ENCODE data around the gene ZC3H13.

Gene ZC3H13

GRCh38 chr13:46086421-46086922, 33.9 kb upstream of the ZC3H13 start:
- in situ Hi-C loops (cut with MboI; ENCODE audit: low pct_unique_long_range_greater_than_20kb, low sequenced_read_pairs, unreplicated experiment): no loop called here
- TF ChIP-seq CTCF (IDR thresholded peaks at IDR 0.05; ENCODE audit: extremely low read depth, insufficient read depth, missing control alignments): no peak
- no peak for DNase-seq (ENCODE audit: low spot score)

GRCh38 chr13:46085737-46086136, 33.2 kb upstream of the ZC3H13 start:
- in situ Hi-C loops (cut with MboI; ENCODE audit: low pct_unique_long_range_greater_than_20kb, low sequenced_read_pairs, unreplicated experiment): no loop called here
- DNase-seq (ENCODE audit: low spot score): no peak
- TF ChIP-seq CTCF (IDR thresholded peaks at IDR 0.05; ENCODE audit: extremely low read depth, insufficient read depth, missing control alignments): no peak

- no peak for TF ChIP-seq CTCF (IDR thresholded peaks at IDR 0.05; ENCODE audit: extremely low read depth, insufficient read depth, missing control alignments)
- DNase-seq (ENCODE audit: low spot score): no peak
- in situ Hi-C loops (cut with MboI; ENCODE audit: low pct_unique_long_range_greater_than_20kb, low sequenced_read_pairs, unreplicated experiment): no loop called here
These were observed 29.8 kb upstream of the ZC3H13 start for GRCh38 chr13:46082324-46082723.

- in situ Hi-C loops (cut with MboI; ENCODE audit: low pct_unique_long_range_greater_than_20kb, low sequenced_read_pairs, unreplicated experiment): no loop called here
- no peak for TF ChIP-seq CTCF (IDR thresholded peaks at IDR 0.05; ENCODE audit: extremely low read depth, insufficient read depth, missing control alignments)
- no peak for DNase-seq (ENCODE audit: low spot score)
These were observed 27.2 kb upstream of the ZC3H13 start for GRCh38 chr13:46079770-46080169.

- in situ Hi-C loops (cut with MboI; ENCODE audit: low pct_unique_long_range_greater_than_20kb, low sequenced_read_pairs, unreplicated experiment): no loop called here
- TF ChIP-seq CTCF (IDR thresholded peaks at IDR 0.05; ENCODE audit: extremely low read depth, insufficient read depth, missing control alignments): no peak
- DNase-seq (ENCODE audit: low spot score): no peak
These were observed 24.7 kb upstream of the ZC3H13 start for GRCh38 chr13:46077265-46077664.

GRCh38 chr13:46076827-46077226, 24.3 kb upstream of the ZC3H13 start:
- in situ Hi-C loops (cut with MboI; ENCODE audit: low pct_unique_long_range_greater_than_20kb, low sequenced_read_pairs, unreplicated experiment): no loop called here
- no peak for TF ChIP-seq CTCF (IDR thresholded peaks at IDR 0.05; ENCODE audit: extremely low read depth, insufficient read depth, missing control alignments)

GRCh38 chr13:46075811-46076210, 23.3 kb upstream of the ZC3H13 start:
- TF ChIP-seq CTCF (IDR thresholded peaks at IDR 0.05; ENCODE audit: extremely low read depth, insufficient read depth, missing control alignments): no peak
- in situ Hi-C loops (cut with MboI; ENCODE audit: low pct_unique_long_range_greater_than_20kb, low sequenced_read_pairs, unreplicated experiment): no loop called here

More at GRCh38 chr13:46076827-46077226, 24.3 kb upstream of the ZC3H13 start:
- DNase-seq (ENCODE audit: low spot score): no peak

More at GRCh38 chr13:46075811-46076210, 23.3 kb upstream of the ZC3H13 start:
- no peak for DNase-seq (ENCODE audit: low spot score)
